Epithelial cell of proximal tubule (primary cell): ENCODE measurements around the gene OSBPL6. TPM values are rescaled to one million over a fixed set of nuclear protein-coding genes. Genes with fewer than 3 reads are reported as not detected.
A peak's percentile ranks its signal among the peaks of the same experiment; 100 is the strongest.

Experiments used
- DNase-seq: peaks from one replicate; pipeline ENCODE4 v3.0.0-alpha.2; 2011; ENCODE audit warnings: low read depth
- H3K4me3 ChIP-seq: 2 replicates; pipeline ENCODE4 v1.5.1; 2011; ENCODE audit warnings: low read depth, mild to moderate bottlenecking, low read length
- CTCF ChIP-seq: conservative IDR thresholded peaks from 2 replicates; pipeline ENCODE4 v1.5.1; 2012; ENCODE audit warnings: low read depth, mild to moderate bottlenecking, low read length
- total RNA-seq: library from RNA; depleted of rRNA; stranded (reverse); fragments of >200 nt; gene quantifications from 2 replicates; pipeline ENCODE4 v1.2.3, GENCODE V29; 2015

Gene OSBPL6
- total RNA-seq, 1 donor from 2014 or later, result 2.9 TPM

- TF ChIP-seq CTCF, result no peak
- no peak for DNase-seq
These were observed 234.1 kb downstream of the OSBPL6 start for GRCh38 chr2:178428396-178428806.

GRCh38 chr2:178429336-178429735 is 235.0 kb downstream of the OSBPL6 start:
- DNase-seq, result no peak
- H3K4me3 ChIP-seq, result no peak overlapping the region
- TF ChIP-seq CTCF, result no peak

More at GRCh38 chr2:178428396-178428806, 234.1 kb downstream of the OSBPL6 start:
- no peak overlapping the region for H3K4me3 ChIP-seq

- TF ChIP-seq CTCF, result no peak
- no peak for DNase-seq
These were observed 242.3 kb downstream of the OSBPL6 start for GRCh38 chr2:178436662-178437061.

GRCh38 chr2:178441426-178441825 is 247.1 kb downstream of the OSBPL6 start:
- no peak for TF ChIP-seq CTCF
- H3K4me3 ChIP-seq, result no peak overlapping the region

More at GRCh38 chr2:178436662-178437061, 242.3 kb downstream of the OSBPL6 start:
- H3K4me3 ChIP-seq, result no peak overlapping the region

GRCh38 chr2:178448968-178449661 is 254.8 kb downstream of the OSBPL6 start:
- DNase-seq, result no peak
- TF ChIP-seq CTCF, result no peak
- H3K4me3 ChIP-seq, result no peak overlapping the region

More at GRCh38 chr2:178441426-178441825, 247.1 kb downstream of the OSBPL6 start:
- no peak for DNase-seq

- DNase-seq, result no peak
- H3K4me3 ChIP-seq, result peak overlapping the region; percentile 90
- TF ChIP-seq CTCF, result no peak
These were observed 255.6 kb downstream of the OSBPL6 start for GRCh38 chr2:178449700-178450523.
